NCI-H2196 treated with DMSO at 0.1 percent for 48 hours (cell line): ENCODE data around the gene LARP1.

Source experiments
- DNase-seq: peaks from one replicate; lab custom pipeline; 2025; ENCODE audit not compliant: unreplicated experiment; lab: John Stamatoyannopoulos, UW

Gene LARP1

DNA sequence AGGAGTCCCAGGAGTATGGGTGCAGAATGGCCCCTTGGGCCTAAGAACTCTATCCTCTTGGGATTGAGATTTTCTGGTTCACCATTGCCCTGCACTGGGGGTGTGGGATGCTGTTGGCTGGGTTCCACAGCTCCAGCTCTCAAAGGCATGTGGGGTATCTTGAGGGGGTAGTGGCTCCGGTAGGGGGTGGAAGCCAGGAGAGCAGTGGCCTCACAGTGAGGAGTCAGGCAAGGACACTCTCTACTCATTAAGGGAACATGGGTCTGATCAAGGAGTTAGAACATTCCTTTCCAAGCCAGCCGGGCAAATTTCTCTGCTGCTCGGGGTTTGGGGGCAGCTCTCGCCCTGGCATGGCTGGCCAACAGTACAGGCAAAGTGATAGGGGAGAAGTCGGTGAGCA, 33.0 kb downstream of the LARP1 start:
- no peak for DNase-seq

DNA sequence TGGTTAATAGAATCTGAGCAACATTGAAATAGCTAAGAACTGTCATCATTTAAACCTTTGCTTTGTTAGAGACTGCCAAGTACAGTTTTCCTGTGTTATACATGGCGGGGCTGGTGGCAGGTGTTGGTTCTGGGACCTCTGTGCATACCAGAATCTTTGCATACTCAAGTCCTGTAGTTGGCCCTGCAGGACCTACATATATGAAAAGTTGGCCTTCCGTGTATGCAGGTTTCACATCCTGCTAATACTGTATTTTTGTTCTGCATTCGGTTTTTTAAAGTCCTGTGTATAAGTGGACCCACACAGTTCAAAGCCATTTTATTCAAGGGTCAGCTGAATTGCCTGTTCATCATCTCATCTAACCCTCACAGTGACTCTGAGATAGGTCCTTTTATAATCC, 36.4 kb downstream of the LARP1 start:
- no peak for DNase-seq

DNA sequence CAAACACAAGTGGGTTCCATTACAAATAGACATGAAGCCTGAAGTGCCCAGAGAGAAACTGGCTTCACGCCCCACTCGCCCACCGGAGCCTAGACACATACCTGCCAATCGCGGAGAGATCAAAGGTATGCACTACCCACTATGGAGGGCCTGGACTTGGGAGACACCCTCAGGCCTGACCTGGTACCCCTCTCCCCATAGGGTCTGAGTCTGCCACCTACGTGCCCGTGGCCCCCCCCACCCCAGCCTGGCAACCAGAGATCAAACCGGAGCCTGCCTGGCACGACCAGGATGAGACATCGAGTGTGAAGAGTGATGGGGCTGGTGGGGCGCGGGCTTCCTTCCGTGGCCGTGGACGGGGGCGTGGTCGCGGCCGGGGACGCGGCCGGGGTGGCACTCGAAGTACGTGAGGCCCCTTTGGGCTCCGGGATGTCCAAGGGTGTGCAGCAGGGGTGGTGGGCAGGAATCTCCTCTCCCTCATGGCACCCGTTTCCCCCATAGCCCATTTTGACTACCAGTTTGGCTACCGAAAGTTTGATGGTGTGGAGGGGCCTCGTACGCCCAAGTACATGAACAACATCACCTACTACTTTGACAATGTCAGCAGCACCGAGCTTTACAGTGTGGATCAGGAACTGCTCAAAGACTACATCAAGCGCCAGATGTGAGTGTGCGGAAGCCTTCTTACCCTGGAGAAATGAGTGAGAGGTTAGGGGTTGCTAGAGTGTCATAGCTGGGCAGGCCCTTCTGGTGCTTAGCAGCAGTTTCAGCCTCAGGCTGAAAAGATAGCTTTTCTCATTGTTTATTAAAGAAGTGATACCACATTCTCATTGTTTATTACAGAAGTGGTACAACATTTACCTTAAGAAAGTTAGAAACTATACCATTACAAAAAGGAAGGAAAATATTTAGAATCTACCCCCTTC, 38.7 kb downstream of the LARP1 start:
- no peak for DNase-seq

DNA sequence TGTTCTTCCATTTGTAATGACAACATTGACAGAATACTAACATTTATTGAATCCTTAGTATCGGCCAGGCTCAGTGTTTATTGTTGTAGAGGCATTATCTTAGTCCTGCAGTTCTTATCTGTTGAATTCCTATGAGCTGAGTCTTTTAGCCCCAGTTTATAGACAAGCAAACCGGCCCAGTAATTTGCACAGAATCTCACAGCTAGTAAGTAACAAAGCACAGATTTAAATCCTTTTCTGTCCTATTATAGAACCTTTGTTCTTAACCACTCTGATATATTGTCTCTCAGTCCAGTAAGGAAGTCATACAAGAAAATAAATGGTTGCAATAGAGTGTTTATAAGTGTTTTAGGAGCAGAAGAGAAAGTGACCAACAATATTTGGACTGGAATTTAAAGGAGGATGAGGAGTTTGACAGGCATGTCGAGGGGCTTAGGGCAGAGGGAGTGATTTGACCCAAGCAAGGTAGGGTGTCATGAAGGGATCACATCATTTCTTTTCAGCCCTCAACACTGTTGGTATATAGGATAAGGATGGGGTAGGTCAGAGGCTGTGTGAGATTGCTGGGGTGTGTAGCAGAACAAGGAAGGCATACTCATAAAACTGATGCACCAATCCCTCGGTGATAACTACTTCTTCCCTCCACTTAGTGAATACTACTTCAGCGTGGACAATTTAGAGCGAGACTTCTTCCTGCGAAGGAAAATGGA, 39.5 kb downstream of the LARP1 start:
- no peak for DNase-seq

DNA sequence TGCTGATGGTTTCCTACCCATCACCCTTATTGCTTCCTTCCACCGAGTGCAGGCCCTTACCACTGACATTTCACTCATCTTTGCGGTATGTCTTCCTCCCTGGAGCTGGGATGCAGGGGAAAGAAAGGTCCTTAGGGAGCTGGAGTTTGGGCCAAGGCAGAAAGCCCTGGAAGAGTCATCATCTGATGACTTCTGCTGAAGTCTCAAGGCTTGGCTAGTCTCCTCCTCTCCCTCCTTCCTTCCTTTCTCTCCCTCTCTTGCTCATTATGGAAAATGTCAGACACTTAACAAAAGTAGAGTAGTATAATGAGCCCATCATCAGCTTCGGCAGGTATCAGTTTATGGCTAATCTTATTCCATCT, 40.0 kb downstream of the LARP1 start:
- DNase-seq: no peak

DNA sequence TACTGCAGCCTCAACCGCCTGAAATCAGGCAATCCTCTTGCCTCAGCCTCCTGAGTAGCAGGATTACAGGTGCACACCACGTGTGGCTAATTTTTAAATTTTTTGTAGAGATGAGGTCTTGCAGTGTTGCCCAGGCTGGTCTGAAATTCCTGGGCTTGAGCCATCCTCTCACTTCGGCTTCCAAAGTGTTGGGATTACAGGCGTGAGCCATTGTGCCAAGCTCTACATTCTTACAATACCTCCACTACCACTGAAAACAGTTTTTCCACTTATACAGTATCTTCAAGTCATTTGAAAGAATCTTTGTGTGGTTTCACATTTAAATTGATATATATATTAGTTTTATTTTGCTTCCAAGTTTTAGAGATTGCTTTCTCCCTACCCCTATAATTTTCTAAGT, 42.6 kb downstream of the LARP1 start:
- no peak for DNase-seq

DNA sequence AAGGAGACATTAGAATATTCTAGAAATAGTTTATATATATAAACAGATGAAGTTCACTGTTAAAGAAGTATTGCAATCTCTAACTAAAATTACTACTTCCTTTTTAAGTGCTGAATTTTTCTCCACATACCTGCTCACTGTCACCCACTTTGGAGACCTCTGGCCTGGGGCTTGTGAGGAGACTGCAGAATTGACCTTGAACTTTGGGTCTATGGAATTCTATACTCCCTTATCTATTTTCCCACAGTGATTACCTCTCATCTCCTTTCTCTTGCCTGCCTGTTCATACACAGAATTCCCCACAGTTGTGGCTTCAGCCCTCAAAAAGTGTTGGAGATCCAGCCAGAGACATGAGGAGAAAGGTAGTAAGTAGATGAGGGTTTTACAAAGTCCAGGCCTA, 45.4 kb downstream of the LARP1 start:
- no peak for DNase-seq

DNA sequence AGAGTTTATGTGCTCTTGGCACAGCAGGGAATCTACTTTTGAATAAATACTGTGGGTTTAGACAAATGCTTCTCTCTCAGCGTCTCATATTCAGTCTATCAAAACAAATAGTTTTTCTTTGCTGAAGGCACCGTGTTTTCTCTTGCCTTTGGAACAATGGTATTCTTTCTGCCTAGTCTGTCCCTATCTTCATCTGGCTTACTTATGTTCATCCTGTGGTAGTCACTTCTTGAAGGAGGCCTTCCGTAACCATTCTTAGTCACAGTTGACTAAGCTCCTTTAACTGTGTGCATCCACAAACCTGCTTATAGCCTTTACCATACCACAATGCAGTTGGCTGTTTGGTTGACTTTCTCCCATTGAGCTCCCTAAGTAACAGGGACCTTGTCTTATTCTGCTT, 45.9 kb downstream of the LARP1 start:
- no peak for DNase-seq

DNA sequence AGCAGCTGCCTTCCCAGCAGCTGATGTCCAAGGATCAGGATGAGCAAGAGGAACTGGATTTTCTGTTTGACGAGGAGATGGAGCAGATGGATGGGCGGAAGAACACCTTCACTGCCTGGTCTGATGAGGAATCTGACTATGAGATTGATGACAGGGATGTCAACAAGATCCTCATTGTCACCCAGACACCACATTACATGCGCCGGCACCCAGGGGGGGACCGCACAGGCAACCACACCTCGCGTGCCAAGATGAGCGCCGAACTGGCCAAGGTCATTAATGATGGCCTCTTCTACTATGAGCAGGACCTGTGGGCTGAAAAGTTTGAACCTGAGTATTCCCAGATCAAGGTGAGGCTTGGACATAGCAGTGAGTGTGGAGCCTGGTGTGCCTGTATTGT, 46.9 kb downstream of the LARP1 start:
- DNase-seq: no peak

DNA sequence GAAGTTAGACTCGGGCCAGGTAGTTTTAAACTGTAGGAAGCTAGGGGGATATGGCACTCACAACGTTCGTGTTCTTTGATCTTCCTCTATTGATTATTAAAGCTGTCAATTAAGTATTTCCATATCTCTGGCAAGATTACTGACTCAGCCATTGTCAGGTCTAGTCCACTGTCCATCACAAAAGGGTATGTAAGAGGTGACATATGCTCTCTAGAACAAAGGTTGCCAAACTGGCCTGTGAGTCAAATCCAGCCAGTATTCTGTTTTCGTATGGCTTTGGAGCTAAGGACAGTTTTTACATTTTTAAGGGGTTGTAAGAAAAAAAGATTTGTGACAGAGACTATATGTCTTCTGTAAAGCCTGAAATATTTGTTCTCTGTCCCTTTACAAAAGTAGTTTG, 51.0 kb downstream of the LARP1 start:
- DNase-seq: no peak

DNA sequence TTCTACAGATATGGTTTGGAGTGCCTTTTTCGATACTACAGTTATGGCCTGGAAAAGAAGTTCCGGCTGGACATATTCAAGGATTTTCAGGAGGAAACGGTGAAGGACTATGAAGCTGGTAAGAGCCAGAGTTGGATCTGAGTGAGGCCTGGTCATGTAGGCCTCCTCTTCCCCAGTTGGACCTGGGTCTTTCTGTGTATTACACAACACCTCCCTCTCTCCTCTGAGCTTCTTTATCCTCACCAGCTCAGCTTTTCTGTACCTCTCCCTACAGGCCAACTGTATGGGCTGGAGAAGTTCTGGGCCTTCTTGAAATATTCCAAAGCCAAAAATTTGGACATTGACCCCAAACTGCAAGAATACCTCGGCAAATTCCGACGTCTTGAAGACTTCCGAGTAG, 56.1 kb downstream of the LARP1 start:
- no peak for DNase-seq

DNA sequence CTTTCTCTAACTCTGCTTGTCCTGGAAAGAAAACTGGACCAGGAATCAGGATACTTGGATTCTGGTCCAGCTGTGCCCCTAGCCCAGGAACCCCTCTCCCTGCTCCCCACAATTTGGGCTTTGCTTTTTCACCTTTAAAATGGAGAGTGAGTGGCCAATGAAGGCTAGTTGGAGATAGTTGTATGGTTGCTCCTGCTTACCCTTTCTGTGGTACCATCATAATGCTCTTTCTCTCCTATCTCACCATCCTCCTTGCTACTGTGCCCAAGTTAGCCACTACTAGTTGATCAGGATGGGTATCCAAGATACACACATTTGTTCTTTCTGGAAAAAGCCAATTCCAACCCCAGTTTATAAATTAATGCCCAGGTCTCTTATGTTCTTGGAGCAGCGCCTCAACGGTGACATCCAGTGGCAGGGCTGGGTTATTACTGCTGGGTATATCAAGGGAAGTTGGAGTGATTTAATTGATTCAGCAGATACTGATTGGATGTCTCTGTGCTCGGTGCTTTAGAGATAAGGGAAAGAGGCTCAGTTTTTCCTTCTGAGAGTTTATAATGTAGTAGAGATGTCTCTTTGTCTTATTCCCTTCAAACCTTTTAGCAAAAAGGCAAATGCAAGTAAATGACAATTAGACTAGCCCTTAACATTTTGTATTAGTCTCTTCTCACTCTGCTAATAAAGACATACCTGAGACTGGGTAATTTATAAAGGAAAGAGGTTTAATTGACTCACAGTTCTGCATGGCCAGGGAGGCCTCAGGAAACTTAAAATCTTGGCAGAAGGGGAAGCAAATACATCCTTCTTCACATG, 56.7 kb downstream of the LARP1 start:
- DNase-seq: peak; percentile 41

DNA sequence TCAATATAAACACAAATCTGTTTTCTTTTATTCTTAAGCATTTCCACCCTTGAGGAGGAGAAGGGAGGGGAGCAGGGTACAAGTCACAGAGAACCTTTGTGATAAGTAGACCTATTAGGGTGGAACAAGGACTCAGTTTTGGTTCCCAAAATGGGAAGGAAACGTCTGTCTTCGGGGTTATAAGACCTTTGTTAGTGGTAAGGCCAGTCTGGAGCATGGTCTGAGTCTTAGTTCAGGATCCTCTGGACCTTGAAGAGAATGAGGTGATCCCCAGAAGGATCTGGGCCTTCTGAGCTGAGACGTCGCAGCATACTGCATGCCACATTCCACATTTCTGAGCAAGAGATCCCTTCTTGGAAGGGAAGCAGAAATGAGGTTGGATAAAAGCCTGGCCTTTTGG, 58.0 kb downstream of the LARP1 start:
- DNase-seq: no peak

DNA sequence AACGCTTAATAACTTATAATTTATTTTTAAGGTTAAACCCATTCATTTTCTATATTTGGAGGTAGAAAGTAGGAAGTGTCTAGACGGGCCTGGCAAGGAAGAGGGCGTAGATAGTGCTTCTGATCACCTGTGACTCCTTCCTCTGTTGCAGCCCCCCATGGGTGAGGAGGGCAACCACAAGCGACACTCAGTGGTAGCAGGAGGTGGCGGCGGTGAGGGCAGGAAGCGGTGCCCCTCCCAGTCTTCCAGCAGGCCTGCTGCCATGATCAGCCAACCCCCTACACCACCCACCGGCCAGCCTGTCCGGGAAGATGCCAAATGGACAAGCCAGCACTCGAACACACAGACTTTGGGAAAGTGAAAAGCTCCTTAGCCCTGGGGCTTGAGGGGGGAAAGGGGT, 58.6 kb downstream of the LARP1 start:
- no peak for DNase-seq

DNA sequence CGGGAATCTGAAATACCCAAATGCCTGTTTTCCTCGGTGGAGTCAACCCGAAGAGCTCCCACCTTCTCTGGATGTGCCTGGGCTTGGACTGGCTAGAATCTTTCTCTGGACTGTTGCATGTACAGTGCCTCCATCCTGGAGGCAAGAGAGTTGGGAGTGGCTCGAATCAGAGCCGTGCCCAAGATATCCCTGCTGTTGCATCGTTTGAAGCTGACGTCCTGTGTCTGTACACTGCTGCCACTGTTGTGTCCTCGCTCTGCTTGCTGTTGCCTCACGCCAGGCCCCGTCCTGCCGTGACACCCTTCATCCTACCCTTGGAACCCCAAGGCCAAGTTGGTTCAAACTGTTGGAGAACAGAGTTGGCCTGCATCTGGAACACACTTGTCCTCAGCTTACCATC, 59.8 kb downstream of the LARP1 start:
- no peak for DNase-seq

DNA sequence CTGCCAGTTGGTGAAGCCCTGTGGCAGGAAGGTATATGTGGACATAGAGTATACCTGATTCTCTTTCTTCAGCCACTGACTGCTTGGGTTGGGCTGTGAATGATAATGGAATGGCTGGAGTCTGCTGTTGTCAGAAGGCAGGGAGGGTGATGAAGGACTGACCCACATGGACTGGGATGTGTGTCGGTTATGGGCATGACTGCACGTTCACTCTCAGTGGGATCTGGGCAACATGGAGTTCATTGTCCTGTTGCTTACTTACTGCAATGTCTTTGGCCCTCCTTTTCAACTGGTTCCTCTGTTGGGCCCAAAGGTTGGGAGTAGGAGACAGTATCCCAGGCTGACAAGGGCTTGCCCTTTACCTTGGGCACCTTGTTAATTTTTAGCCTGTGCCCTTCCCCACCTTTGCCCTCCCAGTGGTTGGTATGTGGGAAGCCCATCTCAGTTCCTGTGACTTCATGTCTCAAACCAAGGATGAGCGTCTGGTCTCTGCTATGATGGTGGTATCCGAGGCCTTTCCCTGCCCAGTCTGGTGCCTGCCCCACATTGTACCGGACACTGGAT, 60.6 kb downstream of the LARP1 start:
- DNase-seq: no peak

DNA sequence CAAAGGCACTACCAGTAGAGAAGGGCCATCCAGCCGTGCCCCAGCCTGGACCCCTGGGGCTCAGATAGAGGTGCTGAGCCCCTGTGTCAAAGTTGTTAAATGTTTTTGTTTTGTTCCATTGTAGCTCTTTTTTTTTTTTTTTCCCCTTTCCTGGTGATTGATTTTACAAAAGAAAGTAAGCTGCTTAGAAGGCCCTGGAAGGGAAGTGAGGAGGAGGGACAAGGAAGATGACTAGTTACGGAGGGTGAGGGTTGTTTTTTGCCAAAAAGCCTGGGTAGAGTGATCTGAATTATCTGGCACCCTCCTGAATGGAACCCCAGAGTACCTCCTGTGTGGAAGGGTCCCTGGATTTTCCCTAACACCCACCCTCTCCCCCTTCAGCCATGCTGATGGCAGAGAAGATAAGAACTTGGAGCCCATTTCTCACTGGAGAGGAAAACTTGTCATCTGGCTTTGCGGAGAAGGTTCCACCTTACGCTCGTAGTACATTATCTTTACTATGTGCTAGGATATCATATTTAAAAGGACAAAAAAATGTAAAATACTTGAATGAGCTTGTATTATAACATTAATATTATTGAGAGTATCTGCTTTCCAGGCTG, 61.8 kb downstream of the LARP1 start:
- DNase-seq: no peak

DNA sequence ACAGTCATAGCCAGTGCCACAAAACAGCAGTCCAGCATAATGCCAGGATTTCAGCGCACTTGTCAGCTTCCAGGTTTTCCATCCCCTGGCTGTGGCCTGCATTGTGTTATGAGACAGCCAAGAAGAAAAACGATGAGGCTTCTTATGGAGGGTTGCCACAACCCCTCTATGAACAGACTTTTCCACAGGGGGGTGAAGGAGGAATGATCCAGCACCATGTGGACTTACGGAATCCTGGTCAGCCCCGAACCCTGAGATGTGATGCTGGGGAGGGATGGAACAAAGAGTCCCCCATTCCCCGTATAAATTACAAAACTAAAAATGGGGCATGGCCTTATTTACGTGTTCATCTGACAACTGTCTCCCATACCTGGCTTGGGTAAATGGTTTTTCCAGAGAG, 62.6 kb downstream of the LARP1 start:
- DNase-seq: no peak

DNA sequence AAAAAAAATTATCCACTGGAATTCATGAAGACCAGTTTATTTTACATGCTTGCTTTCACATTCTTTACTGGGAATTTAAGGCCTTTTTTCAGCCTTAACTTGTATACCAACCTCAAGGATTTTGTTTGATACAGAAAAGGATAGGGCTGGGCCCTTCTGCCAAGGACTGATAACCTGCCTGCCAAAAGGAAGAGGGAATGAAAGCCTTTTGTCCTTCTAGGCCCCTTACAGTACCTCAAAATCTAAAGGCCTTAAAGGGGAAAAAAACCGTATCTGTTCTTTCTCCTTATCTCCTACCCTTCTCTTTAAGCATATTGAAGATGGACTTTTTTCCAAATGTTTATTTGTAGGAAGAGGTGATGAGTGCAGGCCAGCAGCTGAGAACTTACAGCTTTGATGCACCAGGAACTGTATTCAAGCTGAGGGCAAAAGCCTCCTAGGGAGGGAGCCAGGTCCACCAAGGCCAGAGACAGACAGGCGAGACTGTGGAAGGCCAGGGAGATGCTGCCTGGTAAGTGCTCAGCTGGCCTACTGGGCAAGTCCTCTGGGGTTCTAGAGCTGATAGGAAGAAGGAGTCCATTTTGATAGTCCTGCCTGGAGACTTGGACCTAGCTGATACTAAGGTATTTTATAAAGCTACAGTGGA, 63.4 kb downstream of the LARP1 start:
- no peak for DNase-seq

DNA sequence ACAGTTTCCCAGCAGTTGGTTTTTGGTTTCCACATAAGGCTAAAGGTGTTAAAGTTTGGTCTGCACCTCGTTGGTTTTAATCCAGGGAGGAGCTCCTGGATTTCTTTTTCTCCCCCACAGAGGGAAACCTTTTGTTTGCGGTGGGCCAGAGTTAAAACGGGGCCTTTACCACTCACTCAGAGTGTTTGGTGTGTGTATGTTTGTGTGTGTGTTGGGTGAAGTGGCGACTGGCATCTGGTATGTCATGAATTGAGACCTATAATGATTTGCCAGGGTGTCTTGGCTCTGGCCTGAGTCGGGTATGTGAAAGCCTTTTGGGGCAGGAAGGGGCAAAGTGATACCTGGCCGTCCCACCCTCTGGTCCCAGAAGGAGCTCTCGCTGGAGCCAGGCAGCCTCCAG, 64.4 kb downstream of the LARP1 start:
- DNase-seq: no peak

DNA sequence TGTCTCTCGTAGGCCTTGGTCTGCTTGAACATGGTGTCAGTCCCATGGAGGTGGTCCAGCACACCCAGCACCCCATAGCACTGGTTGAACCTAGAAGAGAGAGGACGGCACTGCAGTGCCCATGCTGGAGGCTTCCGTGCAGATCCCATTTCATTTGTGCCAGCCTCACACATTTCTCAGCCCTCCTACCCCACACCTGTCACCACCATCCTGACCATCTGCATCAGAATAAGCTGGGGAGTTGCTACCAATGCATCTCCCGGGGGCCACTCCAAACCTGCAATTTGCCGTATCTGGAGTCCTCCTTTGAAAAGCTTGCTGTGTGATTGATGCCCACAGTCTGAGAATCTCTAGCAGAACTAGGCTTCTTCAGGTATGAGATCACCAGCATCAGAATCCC, 65.2 kb downstream of the LARP1 start:
- no peak for DNase-seq
